ENCODE data around the gene ZNF83. TPM values are rescaled to one million over a fixed set of nuclear protein-coding genes. Genes with fewer than 3 reads are reported as not detected.

ZNF83 gene
- total RNA-seq, 1 donor from 2014 or later: 43.7 TPM

DNA sequence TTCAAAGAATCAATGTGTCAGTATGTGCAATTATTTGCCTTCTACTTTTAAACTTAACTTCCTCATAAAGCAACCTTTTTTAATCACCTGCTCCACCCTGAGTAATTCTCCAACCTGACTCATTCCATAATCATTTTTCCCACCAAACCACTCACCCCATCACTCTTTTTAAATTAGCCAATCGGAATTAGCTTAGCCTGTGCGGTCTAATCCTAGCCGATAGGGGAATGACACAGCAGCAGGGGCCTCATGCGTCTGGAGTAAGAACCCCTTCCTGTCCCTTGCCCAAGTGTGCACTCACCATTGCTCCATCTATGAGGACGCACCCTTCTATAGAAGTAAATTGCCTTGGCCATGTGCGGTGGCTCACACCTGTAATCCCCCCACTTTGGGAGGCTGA, 27.4 kb upstream of the ZNF83 start:
- TF ChIP-seq, protein P1, sequence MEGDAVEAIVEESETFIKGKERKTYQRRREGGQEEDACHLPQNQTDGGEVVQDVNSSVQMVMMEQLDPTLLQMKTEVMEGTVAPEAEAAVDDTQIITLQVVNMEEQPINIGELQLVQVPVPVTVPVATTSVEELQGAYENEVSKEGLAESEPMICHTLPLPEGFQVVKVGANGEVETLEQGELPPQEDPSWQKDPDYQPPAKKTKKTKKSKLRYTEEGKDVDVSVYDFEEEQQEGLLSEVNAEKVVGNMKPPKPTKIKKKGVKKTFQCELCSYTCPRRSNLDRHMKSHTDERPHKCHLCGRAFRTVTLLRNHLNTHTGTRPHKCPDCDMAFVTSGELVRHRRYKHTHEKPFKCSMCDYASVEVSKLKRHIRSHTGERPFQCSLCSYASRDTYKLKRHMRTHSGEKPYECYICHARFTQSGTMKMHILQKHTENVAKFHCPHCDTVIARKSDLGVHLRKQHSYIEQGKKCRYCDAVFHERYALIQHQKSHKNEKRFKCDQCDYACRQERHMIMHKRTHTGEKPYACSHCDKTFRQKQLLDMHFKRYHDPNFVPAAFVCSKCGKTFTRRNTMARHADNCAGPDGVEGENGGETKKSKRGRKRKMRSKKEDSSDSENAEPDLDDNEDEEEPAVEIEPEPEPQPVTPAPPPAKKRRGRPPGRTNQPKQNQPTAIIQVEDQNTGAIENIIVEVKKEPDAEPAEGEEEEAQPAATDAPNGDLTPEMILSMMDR (IDR thresholded peaks at IDR 0.05): no peak
- intact Hi-C loops (cut with DNase I): no loop called here
- Histone ChIP-seq H3K27me3 (no peaks in the 10 kb centered on the region), H3K27ac (no peak overlapping the region), H3K36me3 (no peaks in the 10 kb centered on the region), H3K9me3 (no peaks in the 10 kb centered on the region), H3K4me3 (no peak overlapping the region), H3K4me1 (no peaks in the 10 kb centered on the region)
- ATAC-seq: no peak
- DNase-seq: no peak

DNA sequence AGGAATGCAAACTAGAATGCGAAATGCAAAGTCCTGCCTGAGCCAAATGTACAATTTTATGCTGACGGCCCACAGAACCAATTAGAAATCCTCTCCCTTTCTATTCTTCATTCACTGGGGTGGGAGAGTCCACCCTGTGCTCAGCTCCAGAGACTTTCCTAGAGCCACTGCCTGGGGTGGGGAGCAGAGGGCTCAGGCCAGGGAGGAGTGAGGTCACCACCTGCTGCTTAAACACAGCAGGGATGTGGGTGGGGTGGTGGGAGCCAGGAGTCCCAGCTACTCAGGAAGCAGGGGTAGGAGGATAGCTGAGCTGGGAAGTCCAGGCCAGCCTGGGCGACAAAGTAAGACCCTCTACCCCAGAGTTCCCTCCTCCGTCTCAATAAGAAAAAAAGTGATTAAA, 26.9 kb upstream of the ZNF83 start:
- Histone ChIP-seq H3K36me3 (no peaks in the 10 kb centered on the region), H3K27me3 (no peaks in the 10 kb centered on the region), H3K9me3 (no peaks in the 10 kb centered on the region), H3K27ac (no peak overlapping the region), H3K4me1 (no peaks in the 10 kb centered on the region), H3K4me3 (no peak overlapping the region)
- no peak for ATAC-seq
- no peak for DNase-seq
- TF ChIP-seq, protein P1 (IDR thresholded peaks at IDR 0.05): no peak
- intact Hi-C loops (cut with DNase I): no loop called here

DNA sequence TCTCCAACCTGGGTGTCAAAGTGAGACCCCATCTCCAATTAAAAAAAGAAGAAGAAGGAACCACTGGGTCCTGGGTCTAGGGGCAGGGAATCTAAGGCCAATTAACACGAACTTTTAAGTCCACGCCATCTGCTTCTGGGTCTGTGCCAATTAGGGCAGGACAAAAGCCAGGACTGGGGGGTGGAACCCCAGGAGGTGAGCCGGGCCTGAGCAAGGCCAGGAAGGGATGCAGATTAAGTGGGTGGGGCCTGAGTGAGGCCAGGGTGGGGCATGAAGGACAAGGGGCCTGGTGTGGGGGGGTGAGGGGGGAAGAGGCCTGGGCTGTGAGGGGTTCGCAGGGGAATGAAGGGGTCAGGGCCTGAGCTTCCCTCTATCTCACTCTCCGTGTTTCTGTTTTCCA, 26.3 kb upstream of the ZNF83 start:
- ATAC-seq (no peak), DNase-seq (no peak)
- Histone ChIP-seq H3K27ac (no peak overlapping the region), H3K9me3 (no peaks in the 10 kb centered on the region), H3K36me3 (no peaks in the 10 kb centered on the region), H3K4me1 (no peaks in the 10 kb centered on the region), H3K4me3 (no peak overlapping the region), H3K27me3 (no peaks in the 10 kb centered on the region)
- TF ChIP-seq, protein P1 (IDR thresholded peaks at IDR 0.05): no peak
- intact Hi-C loops (cut with DNase I): no loop called here

DNA sequence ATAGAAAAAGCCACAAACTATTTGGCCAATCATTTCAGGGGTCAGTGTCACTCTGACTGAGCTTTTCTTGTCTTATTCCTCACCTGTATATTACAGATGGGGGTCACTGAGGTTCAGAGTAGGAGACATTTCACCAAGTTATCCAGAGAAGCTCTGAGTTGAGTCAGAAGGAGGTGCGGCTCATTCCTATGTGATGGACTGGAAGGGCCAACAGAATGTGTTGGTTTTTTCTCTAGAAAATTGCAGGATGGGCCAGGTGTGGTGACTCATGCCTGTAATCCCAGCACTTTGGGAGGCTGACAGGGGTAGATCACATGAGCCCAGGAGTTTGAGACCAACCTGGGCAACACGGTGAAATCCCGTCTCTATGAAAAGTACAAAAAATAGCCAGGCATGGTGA, 24.5 kb upstream of the ZNF83 start:
- no peaks in the 10 kb centered on the region for H3K36me3 ChIP-seq
- H3K27me3 ChIP-seq: no peaks in the 10 kb centered on the region
- no peak for ATAC-seq
- H3K4me1 ChIP-seq: no peaks in the 10 kb centered on the region
- no peak overlapping the region for H3K4me3 ChIP-seq
- no peak overlapping the region for H3K27ac ChIP-seq
- DNase-seq: no peak
- intact Hi-C loops (cut with DNase I): no loop called here
- no peaks in the 10 kb centered on the region for H3K9me3 ChIP-seq
- TF ChIP-seq, protein P1 (IDR thresholded peaks at IDR 0.05): no peak

DNA sequence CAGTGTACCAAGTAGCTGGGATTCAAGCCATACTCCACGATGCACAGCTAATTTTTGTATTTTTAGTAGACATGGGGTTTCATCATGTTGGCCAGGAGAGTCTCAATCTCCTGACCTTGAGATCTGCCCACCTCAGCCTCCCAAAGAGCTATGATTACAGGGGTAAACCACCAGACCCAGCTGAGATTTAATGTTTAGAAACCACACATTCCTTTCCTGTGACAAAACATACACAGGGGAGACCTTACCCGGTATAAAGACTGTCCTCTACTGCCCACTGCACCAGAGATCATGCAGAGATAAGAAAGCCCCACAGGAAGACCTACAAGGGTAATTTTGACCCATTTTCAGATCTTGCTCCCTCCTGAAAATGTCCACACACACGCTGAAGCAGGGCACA, 22.8 kb upstream of the ZNF83 start:
- Histone ChIP-seq H3K36me3 (peaks cover 6% of the 10 kb centered on the region), H3K27me3 (no peaks in the 10 kb centered on the region), H3K27ac (no peak overlapping the region), H3K4me1 (no peaks in the 10 kb centered on the region), H3K9me3 (no peaks in the 10 kb centered on the region), H3K4me3 (no peak overlapping the region)
- TF ChIP-seq, protein P1 (IDR thresholded peaks at IDR 0.05): no peak
- DNase-seq (no peak), ATAC-seq (no peak)
- intact Hi-C loops (cut with DNase I): no loop called here

DNA sequence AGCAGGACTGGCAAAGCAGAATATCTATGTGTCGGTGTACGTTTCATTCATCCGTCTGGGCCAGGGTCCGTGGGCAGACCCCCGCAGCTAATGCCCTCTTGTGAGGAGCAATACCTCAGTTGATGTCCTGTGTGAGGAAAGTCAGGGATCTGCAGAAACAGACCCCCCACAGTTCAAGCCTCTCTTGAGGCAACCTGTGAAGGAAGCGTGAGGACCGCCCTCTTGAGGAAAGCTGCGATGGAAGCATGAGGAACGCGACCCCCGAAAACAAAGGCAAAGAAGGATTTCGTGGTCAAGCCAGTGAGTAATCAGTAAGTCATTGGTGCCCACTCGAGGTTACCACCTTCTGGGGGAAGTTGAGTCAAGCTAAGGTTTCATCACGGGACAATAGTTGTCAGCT, 20.9 kb upstream of the ZNF83 start:
- H3K9me3 ChIP-seq: no peaks in the 10 kb centered on the region

More for the DNA sequence above, 20.9 kb upstream of the ZNF83 start:
- DNase-seq (no peak), ATAC-seq (no peak)
- TF ChIP-seq, protein P1 (IDR thresholded peaks at IDR 0.05): no peak
- Histone ChIP-seq H3K27me3 (no peaks in the 10 kb centered on the region), H3K4me1 (no peaks in the 10 kb centered on the region), H3K36me3 (peaks cover 15% of the 10 kb centered on the region), H3K27ac (no peak overlapping the region), H3K4me3 (no peak overlapping the region)
- intact Hi-C loops (cut with DNase I): no loop called here

Measured in upper lobe of right lung (tissue), 1 donor.